IMR-90 (cell line): ENCODE results near the gene ZNF618. TPM values are rescaled to one million over a fixed set of nuclear protein-coding genes. Genes with fewer than 3 reads are reported as not detected.

Experiments
- ATAC-seq: fragments of 200-7000 bp; cut with Tn5 transposase; 2 replicates; pipeline ENCODE4 v1.9.1; 2020; ENCODE audit warnings: low read depth, mild to moderate bottlenecking, moderate library complexity
- BruUV-seq: library from RNA; stranded (reverse); fragments of 400-500 nt; replicated peaks from 2 replicates; lab custom pipeline; 2021; lab: Mats Ljungman, UMichigan
- CTCF ChIA-PET: fragments of 300-600 bp; formaldehyde crosslinking; extraction: SDS; loops from one replicate; lab custom pipeline; 2021; ENCODE audit warnings: antibody characterized with exemption; lab: Yijun Ruan, JAX
- POLR2A ChIA-PET: fragments of 300-600 bp; sonication (Branson Sonifier 250); formaldehyde crosslinking; loops from one replicate; lab custom pipeline; 2022; ENCODE audit warnings: antibody characterized with exemption; ENCODE audit not compliant: unreplicated experiment; lab: Charles Lee
- DNase-seq: peaks from one replicate; pipeline ENCODE4 v3.0.0; 2013
- H2AFZ ChIP-seq: replicated peaks from 2 replicates; pipeline ENCODE3; 2013; ENCODE audit warnings: low read length, mild to moderate bottlenecking; ENCODE audit not compliant: poor library complexity
- H2AK5ac ChIP-seq: 2 replicates; pipeline ENCODE4 v1.6.1; 2013; ENCODE audit warnings: low read depth, low read length, inconsistent platforms
- H2AK9ac ChIP-seq: replicated peaks from 2 replicates; pipeline ENCODE3; 2013; ENCODE audit warnings: mild to moderate bottlenecking, low read depth, low read length, moderate library complexity; ENCODE audit not compliant: poor library complexity
- H2BK120ac ChIP-seq: 2 replicates; pipeline ENCODE4 v1.6.1; 2013; ENCODE audit warnings: low read depth, low read length, inconsistent platforms
- H2BK15ac ChIP-seq: 3 replicates; pipeline ENCODE4 v1.6.1; 2013; ENCODE audit warnings: low read depth, low read length, inconsistent platforms
- H2BK20ac ChIP-seq: 2 replicates; pipeline ENCODE4 v1.6.1; 2013; ENCODE audit warnings: low read depth, mild to moderate bottlenecking, inconsistent platforms, low read length, moderate library complexity
- H2BK5ac ChIP-seq: 2 replicates; pipeline ENCODE4 v1.6.1; 2013; ENCODE audit warnings: mild to moderate bottlenecking, low read depth, low read length, inconsistent platforms; ENCODE audit not compliant: poor library complexity, severe bottlenecking
- H3K14ac ChIP-seq: replicated peaks from 2 replicates; pipeline ENCODE4 v1.6.1; 2013; ENCODE audit warnings: low read depth, low read length, inconsistent platforms
- H3K18ac ChIP-seq: 2 replicates; pipeline ENCODE4 v1.6.1; 2013; ENCODE audit warnings: low read depth, low read length, control low read depth
- H3K23ac ChIP-seq: 2 replicates; pipeline ENCODE4 v1.6.1; 2013; ENCODE audit warnings: low read depth, low read length, inconsistent platforms
- H3K27ac ChIP-seq: 2 replicates; pipeline ENCODE4 v1.5.1; 2013; ENCODE audit warnings: mild to moderate bottlenecking, control low read depth, low read length; ENCODE audit not compliant: insufficient read depth
- H3K27me3 ChIP-seq: 2 replicates; pipeline ENCODE4 v1.6.1; 2013; ENCODE audit warnings: low read length; ENCODE audit not compliant: control insufficient read depth, insufficient read depth
- H3K36me3 ChIP-seq: 2 replicates; pipeline ENCODE4 v1.6.1; 2013; ENCODE audit warnings: low read length, mixed read lengths; ENCODE audit not compliant: control insufficient read depth, insufficient read depth
- H3K4ac ChIP-seq: 2 replicates; pipeline ENCODE4 v1.6.1; 2013; ENCODE audit warnings: low read depth, low read length, inconsistent platforms
- H3K4me1 ChIP-seq: 2 replicates; pipeline ENCODE4 v1.6.1; 2013; ENCODE audit warnings: low read length, mixed read lengths; ENCODE audit not compliant: control insufficient read depth, insufficient read depth
- H3K4me2 ChIP-seq: 2 replicates; pipeline ENCODE4 v1.6.1; 2013; ENCODE audit warnings: low read depth, mild to moderate bottlenecking, control low read depth, low read length, moderate library complexity
- H3K4me3 ChIP-seq: 2 replicates; pipeline ENCODE4 v1.5.1; 2013; ENCODE audit warnings: low read depth, mild to moderate bottlenecking, control low read depth, low read length, moderate library complexity; ENCODE audit not compliant: insufficient read depth
- H3K56ac ChIP-seq: 2 replicates; pipeline ENCODE4 v1.6.1; 2013; ENCODE audit warnings: low read length, inconsistent platforms; ENCODE audit not compliant: insufficient read depth; ENCODE audit errors: extremely low read depth
- H3K79me1 ChIP-seq, 2 experiments: 2 replicates each; pipeline ENCODE4 v1.6.1; 2013; ENCODE audit warnings: low read length in 2 of 2, inconsistent platforms in 1 of 2, low read depth in 1 of 2
- H3K9ac ChIP-seq: 2 replicates; pipeline ENCODE4 v1.6.1; 2013; ENCODE audit warnings: low read depth, low read length, control low read depth
- H3K9me1 ChIP-seq: 2 replicates; pipeline ENCODE4 v1.6.1; 2013; ENCODE audit warnings: low read length, inconsistent platforms; ENCODE audit not compliant: insufficient read depth
- H3K9me3 ChIP-seq: 2 replicates; pipeline ENCODE4 v1.6.1; 2013; ENCODE audit warnings: low read length; ENCODE audit not compliant: control insufficient read depth, insufficient read depth
- H4K20me1 ChIP-seq: 2 replicates; pipeline ENCODE4 v1.6.1; 2013; ENCODE audit warnings: low read length, inconsistent platforms; ENCODE audit not compliant: insufficient read depth
- H4K5ac ChIP-seq: 2 replicates; pipeline ENCODE4 v1.6.1; 2013; ENCODE audit warnings: mild to moderate bottlenecking, low read depth, low read length, control low read depth
- H4K8ac ChIP-seq, 2 experiments: 2 replicates each; pipeline ENCODE4 v1.6.1; 2013; ENCODE audit warnings: low read depth in 2 of 2, low read length in 2 of 2, control low read depth in 1 of 2, inconsistent platforms in 1 of 2
- H4K91ac ChIP-seq: 2 replicates; pipeline ENCODE4 v1.6.1; 2013; ENCODE audit warnings: low read depth, low read length, inconsistent platforms; ENCODE audit not compliant: insufficient read depth
- BHLHE40 ChIP-seq: fragments of 150-350 bp; IDR thresholded peaks from 2 replicates; pipeline ENCODE4 v1.6.1; 2016; ENCODE audit warnings: mild to moderate bottlenecking, low read depth, low read length
- CEBPB ChIP-seq: IDR thresholded peaks from 2 replicates; pipeline ENCODE4 v1.6.1; 2012; ENCODE audit warnings: low read depth, low read length, improper control_type of control experiment
- CHD1 ChIP-seq: IDR thresholded peaks from 2 replicates; pipeline ENCODE4 v1.6.1; 2012; ENCODE audit warnings: low read depth, low read length, improper control_type of control experiment
- FOS ChIP-seq: fragments of 150-350 bp; IDR thresholded peaks from 2 replicates; pipeline ENCODE4 v1.6.1; 2016; ENCODE audit warnings: low read depth, low read length
- MAFK ChIP-seq: IDR thresholded peaks from 2 replicates; pipeline ENCODE4 v1.6.1; 2012; ENCODE audit warnings: low read depth, low read length, improper control_type of control experiment
- MAZ ChIP-seq: IDR thresholded peaks from 2 replicates; pipeline ENCODE4 v1.6.1; 2012; ENCODE audit warnings: low read depth, mild to moderate bottlenecking, low read length, improper control_type of control experiment, moderate library complexity, borderline replicate concordance
- MXI1 ChIP-seq: IDR thresholded peaks from 2 replicates; pipeline ENCODE4 v1.6.1; 2012; ENCODE audit warnings: low read depth, mild to moderate bottlenecking, low read length, moderate library complexity, borderline replicate concordance
- NFE2L2 ChIP-seq: fragments of 150-350 bp; IDR thresholded peaks from 2 replicates; pipeline ENCODE4 v1.6.1; 2016; ENCODE audit warnings: low read depth, mild to moderate bottlenecking, low read length
- POLR2A ChIP-seq: IDR thresholded peaks from 2 replicates; pipeline ENCODE4 v1.6.1; 2012; ENCODE audit warnings: mild to moderate bottlenecking, low read depth, low read length
- RAD21 ChIP-seq: IDR thresholded peaks from 2 replicates; pipeline ENCODE4 v1.6.1; 2012; ENCODE audit warnings: low read length, improper control_type of control experiment
- RCOR1 ChIP-seq: IDR thresholded peaks from 2 replicates; pipeline ENCODE4 v1.6.1; 2012; ENCODE audit warnings: mild to moderate bottlenecking, low read length, improper control_type of control experiment; ENCODE audit not compliant: insufficient replicate concordance
- RFX5 ChIP-seq: IDR thresholded peaks from 2 replicates; pipeline ENCODE4 v1.8.0; 2012; ENCODE audit warnings: low read depth, mild to moderate bottlenecking, low read length, moderate library complexity
- SMC3 ChIP-seq: fragments of 150-350 bp; IDR thresholded peaks from 2 replicates; pipeline ENCODE4 v1.6.1; 2016; ENCODE audit warnings: low read depth, mild to moderate bottlenecking, antibody characterized with exemption, low read length, moderate library complexity
- WGBS, 2 experiments: methylation state at CpG; one replicate each; pipeline versions ENCODE4 v1.1.5 to v1.1.7; 2013; ENCODE audit warnings: missing lambda C conversion rate in 2 of 2; ENCODE audit not compliant: insufficient read length in 1 of 2; ENCODE audit errors: extremely low coverage in 2 of 2; 5-methylcytosine and 5-hydroxymethylcytosine counted together
- dilution Hi-C: fragments of 300-500 bp; cut with HindIII; formaldehyde crosslinking; loops from one replicate; pipeline ENCODE4 v1.14.3; 2018; ENCODE audit warnings: low sequenced_read_pairs; ENCODE audit not compliant: unreplicated experiment
- in situ Hi-C: fragments of 300-500 bp; cut with MboI; formaldehyde crosslinking; loops from 3 replicates; pipeline ENCODE4 v1.14.3; 2019; ENCODE audit warnings: low sequenced_read_pairs, inconsistent platforms, mixed read lengths
- intact Hi-C: fragments of 100-400 bp; cut with micrococcal nuclease; formaldehyde crosslinking; loops from 2 replicates; pipeline ENCODE4 v1.10.0; 2022
- polyA plus RNA-seq, 3 experiments: library from polyadenylated mRNA; depleted of rRNA; stranded (reverse); fragments of >200 nt; gene quantifications; 2 replicates each; pipeline ENCODE4 v1.2.3, GENCODE V29; 2012; ENCODE audit warnings: low replicate concordance in 1 of 3
- total RNA-seq: library from RNA; depleted of rRNA; stranded (reverse); fragments of >200 nt; gene quantifications from 2 replicates; pipeline ENCODE4 v1.2.3, GENCODE V29; 2012
- TF ChIP-seq, protein P1 (sequence below): fragments of 150-350 bp; IDR thresholded peaks from 2 replicates; pipeline ENCODE4 v1.6.1; 2016; ENCODE audit warnings: low read depth, mild to moderate bottlenecking, low read length, moderate library complexity, borderline replicate concordance
- TF ChIP-seq, protein P2 (sequence below): conservative IDR thresholded peaks from 2 replicates; pipeline ENCODE4 v1.5.1; 2012; ENCODE audit warnings: mild to moderate bottlenecking, low read depth, low read length, improper control_type of control experiment
- TF ChIP-seq, protein P3 (sequence below): fragments of 150-350 bp; IDR thresholded peaks from 2 replicates; pipeline ENCODE4 v1.6.1; 2017; ENCODE audit warnings: mild to moderate bottlenecking, antibody characterized with exemption, low read length, low read depth

Gene ZNF618
- total and polyA plus RNA-seq, 2 of the 4 experiments (the other 2 are of a cell fraction), result 8.2 to 9.4 TPM

DNA sequence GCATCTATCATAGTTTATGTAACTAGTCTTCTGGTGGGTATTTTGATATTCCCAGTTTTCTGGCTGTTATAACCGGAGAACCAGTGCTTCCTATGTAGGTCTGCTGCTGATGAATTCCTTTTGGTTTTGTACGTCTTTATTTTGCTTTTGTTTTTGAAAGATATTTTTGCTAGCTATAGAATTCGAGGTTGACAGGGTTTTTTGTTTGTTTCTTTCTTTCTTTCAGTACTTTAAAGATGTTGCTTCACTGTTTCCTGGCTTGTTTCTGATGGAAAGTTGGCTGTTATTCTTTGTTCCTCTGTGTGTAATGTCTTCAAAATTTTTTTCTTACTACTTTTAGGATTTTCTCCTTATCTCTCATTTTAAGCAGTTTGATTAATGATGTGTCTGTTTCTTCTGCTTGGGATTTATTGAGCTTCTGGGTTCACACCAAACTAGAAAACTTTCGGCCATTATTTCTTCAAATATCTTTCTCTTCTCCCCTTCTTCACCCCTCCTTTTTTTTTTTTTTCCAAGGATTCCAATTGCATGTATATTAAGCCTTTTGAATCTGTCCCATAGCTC lies 27.5 kb downstream of the ZNF618 start:
- Histone ChIP-seq H4K5ac (no peak overlapping the region), H3K14ac (no peak overlapping the region), H3K4me2 (no peak overlapping the region), H3K9me1 (peaks cover 21% of the 10 kb centered on the region; the same call in 1 of the 2 replicates), H2AK9ac (no peak overlapping the region), H2AFZ (no peak overlapping the region), H2BK120ac (no peak overlapping the region), H2BK15ac (no peak overlapping the region), H2AK5ac (no peak overlapping the region), H2BK5ac (no peak overlapping the region), H3K79me1 (peaks cover 52 to 80% of the 10 kb centered on the region in 2 experiments), H3K9ac (no peak overlapping the region), H4K8ac (no peak overlapping the region), H3K27me3 (no peaks in the 10 kb centered on the region), H3K4me3 (no peak overlapping the region), H3K56ac (no peak overlapping the region), H4K20me1 (peaks cover 33% of the 10 kb centered on the region; the same call in 1 of the 2 replicates), H3K4me1 (peaks cover 9% of the 10 kb centered on the region), H3K23ac (no peak overlapping the region), H3K36me3 (peaks cover 8% of the 10 kb centered on the region; the same call in 1 of the 2 replicates), H2BK20ac (no peak overlapping the region), H3K18ac (no peak overlapping the region), H4K91ac (no peak overlapping the region), H3K4ac (no peak overlapping the region), H3K9me3 (no peaks in the 10 kb centered on the region; the same call in 1 of the 2 replicates), H3K27ac (no peak overlapping the region)
- ChIA-PET POLR2A (no interaction called here), CTCF (no interaction called here)
- dilution Hi-C loops (no loop called here), intact Hi-C loops (no loop called here), in situ Hi-C loops (no loop called here)
- BruUV-seq, result no TSS peak
- no peak for TF ChIP-seq MAFK
- TF ChIP-seq MAZ, result no peak
- no peak for TF ChIP-seq FOS
- no peak for TF ChIP-seq RAD21
- TF ChIP-seq, protein P1, sequence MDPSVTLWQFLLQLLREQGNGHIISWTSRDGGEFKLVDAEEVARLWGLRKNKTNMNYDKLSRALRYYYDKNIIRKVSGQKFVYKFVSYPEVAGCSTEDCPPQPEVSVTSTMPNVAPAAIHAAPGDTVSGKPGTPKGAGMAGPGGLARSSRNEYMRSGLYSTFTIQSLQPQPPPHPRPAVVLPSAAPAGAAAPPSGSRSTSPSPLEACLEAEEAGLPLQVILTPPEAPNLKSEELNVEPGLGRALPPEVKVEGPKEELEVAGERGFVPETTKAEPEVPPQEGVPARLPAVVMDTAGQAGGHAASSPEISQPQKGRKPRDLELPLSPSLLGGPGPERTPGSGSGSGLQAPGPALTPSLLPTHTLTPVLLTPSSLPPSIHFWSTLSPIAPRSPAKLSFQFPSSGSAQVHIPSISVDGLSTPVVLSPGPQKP, result no peak
- no peak for TF ChIP-seq BHLHE40
- TF ChIP-seq, protein P2, sequence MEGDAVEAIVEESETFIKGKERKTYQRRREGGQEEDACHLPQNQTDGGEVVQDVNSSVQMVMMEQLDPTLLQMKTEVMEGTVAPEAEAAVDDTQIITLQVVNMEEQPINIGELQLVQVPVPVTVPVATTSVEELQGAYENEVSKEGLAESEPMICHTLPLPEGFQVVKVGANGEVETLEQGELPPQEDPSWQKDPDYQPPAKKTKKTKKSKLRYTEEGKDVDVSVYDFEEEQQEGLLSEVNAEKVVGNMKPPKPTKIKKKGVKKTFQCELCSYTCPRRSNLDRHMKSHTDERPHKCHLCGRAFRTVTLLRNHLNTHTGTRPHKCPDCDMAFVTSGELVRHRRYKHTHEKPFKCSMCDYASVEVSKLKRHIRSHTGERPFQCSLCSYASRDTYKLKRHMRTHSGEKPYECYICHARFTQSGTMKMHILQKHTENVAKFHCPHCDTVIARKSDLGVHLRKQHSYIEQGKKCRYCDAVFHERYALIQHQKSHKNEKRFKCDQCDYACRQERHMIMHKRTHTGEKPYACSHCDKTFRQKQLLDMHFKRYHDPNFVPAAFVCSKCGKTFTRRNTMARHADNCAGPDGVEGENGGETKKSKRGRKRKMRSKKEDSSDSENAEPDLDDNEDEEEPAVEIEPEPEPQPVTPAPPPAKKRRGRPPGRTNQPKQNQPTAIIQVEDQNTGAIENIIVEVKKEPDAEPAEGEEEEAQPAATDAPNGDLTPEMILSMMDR, result no peak
- no peak for TF ChIP-seq RCOR1
- no peak for TF ChIP-seq POLR2A
- TF ChIP-seq SMC3, result no peak
- no peak for TF ChIP-seq CHD1
- TF ChIP-seq, protein P3, sequence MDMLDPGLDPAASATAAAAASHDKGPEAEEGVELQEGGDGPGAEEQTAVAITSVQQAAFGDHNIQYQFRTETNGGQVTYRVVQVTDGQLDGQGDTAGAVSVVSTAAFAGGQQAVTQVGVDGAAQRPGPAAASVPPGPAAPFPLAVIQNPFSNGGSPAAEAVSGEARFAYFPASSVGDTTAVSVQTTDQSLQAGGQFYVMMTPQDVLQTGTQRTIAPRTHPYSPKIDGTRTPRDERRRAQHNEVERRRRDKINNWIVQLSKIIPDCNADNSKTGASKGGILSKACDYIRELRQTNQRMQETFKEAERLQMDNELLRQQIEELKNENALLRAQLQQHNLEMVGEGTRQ, result no peak
- no peak for TF ChIP-seq MXI1
- no peak for TF ChIP-seq RFX5
- no peak for TF ChIP-seq NFE2L2
- no peak for TF ChIP-seq CEBPB
- ATAC-seq (no peak), DNase-seq (no peak)
- no CpG with 5 or more reads among the region's 4 CpGs for WGBS, 2 experiments
